Tongue (tissue), 2 donors: ENCODE results near the gene RANGRF. TPM values are rescaled to one million over a fixed set of nuclear protein-coding genes. Genes with fewer than 3 reads are reported as not detected.

Experiments
- small RNA-seq: library from RNA; depleted of rRNA; stranded (forward); fragments of <200 nt; gene quantifications from one replicate; pipeline ENCODE3, GENCODE V24; 2014; ENCODE audit warnings: low replicate concordance
- total RNA-seq: library from RNA; depleted of rRNA; stranded (reverse); fragments of >200 nt; gene quantifications from one replicate; pipeline ENCODE4 v1.2.3, GENCODE V29; 2014

Gene RANGRF
- total RNA-seq, 1 donor from 2014 or later = 7.5 TPM

Small RNA genes within 50 kb of the gene (small RNA-seq; reads per million reads assigned to genes)
- not detected for gene RF00265

Other genes with a start within 250 kb of the RANGRF start
- 2.2 TPM for gene ALOX15B, start 249.6 kb upstream of the RANGRF start, total RNA-seq
- 0.72 TPM for gene ALOX12B, start 201.0 kb upstream of the RANGRF start, total RNA-seq
- gene ALOXE3, start 170.2 kb upstream of the RANGRF start, total RNA-seq = not detected
- gene HES7, start 164.6 kb upstream of the RANGRF start, total RNA-seq = not detected
- 83.3 TPM for gene PER1, start 136.3 kb upstream of the RANGRF start, total RNA-seq
- gene VAMP2, start 125.7 kb upstream of the RANGRF start, total RNA-seq = 17.1 TPM
- 5.4 TPM for gene TMEM107, start 112.3 kb upstream of the RANGRF start, total RNA-seq
- 7.6 TPM for gene BORCS6, start 98.5 kb upstream of the RANGRF start, total RNA-seq
- 21.0 TPM for gene AURKB, start 78.1 kb upstream of the RANGRF start, total RNA-seq
- gene CTC1, start 40.6 kb upstream of the RANGRF start, total RNA-seq = 6.6 TPM
- gene PFAS, start 39.4 kb upstream of the RANGRF start, total RNA-seq = 21.3 TPM
- 0.10 TPM for gene SLC25A35, start 6.7 kb downstream of the RANGRF start, total RNA-seq
- gene ARHGEF15, start 21.6 kb downstream of the RANGRF start, total RNA-seq = 15.9 TPM
- gene ODF4, start 51.2 kb downstream of the RANGRF start, total RNA-seq = not detected
- gene RPL26, start 94.5 kb downstream of the RANGRF start, total RNA-seq = 4,405 TPM
- gene RNF222, start 109.2 kb downstream of the RANGRF start, total RNA-seq = 0.21 TPM
- 48.9 TPM for gene NDEL1, start 147.2 kb downstream of the RANGRF start, total RNA-seq